HEK293 (cell line): ENCODE data around the gene GDPD3.

ENCODE experiments used
- FEZF1 ChIP-seq: fragments of 450-650 bp; formaldehyde crosslinking; IDR thresholded peaks from 2 replicates; pipeline ENCODE4 v1.5.1; 2016; ENCODE audit warnings: missing biosample characterization, missing genetic modification characterization
- TCF7L2 ChIP-seq: IDR thresholded peaks from 2 replicates; pipeline ENCODE4 v1.6.1; 2011; ENCODE audit warnings: low read depth, mild to moderate bottlenecking, inconsistent platforms, low read length, moderate library complexity, borderline replicate concordance
- ZNF112 ChIP-seq: fragments of 450-650 bp; formaldehyde crosslinking; IDR thresholded peaks from 2 replicates; pipeline ENCODE4 v1.5.0; 2017; ENCODE audit warnings: missing biosample characterization, missing genetic modification characterization
- ZNF138 ChIP-seq: fragments of 450-650 bp; formaldehyde crosslinking; IDR thresholded peaks from 2 replicates; pipeline ENCODE4 v1.5.1; 2016; ENCODE audit warnings: missing biosample characterization, missing genetic modification characterization, borderline replicate concordance
- ZNF146 ChIP-seq: fragments of 450-650 bp; formaldehyde crosslinking; IDR thresholded peaks from 2 replicates; pipeline ENCODE4 v1.5.1; 2016; ENCODE audit warnings: missing biosample characterization, missing genetic modification characterization
- ZNF157 ChIP-seq: fragments of 450-650 bp; formaldehyde crosslinking; IDR thresholded peaks from 2 replicates; pipeline ENCODE4 v1.5.1; 2016; ENCODE audit warnings: missing biosample characterization, missing genetic modification characterization
- ZNF335 ChIP-seq: fragments of 450-650 bp; formaldehyde crosslinking; conservative IDR thresholded peaks from 2 replicates; pipeline ENCODE4 v1.5.1; 2016; ENCODE audit warnings: missing biosample characterization, missing genetic modification characterization
- ZNF426 ChIP-seq: fragments of 450-650 bp; formaldehyde crosslinking; IDR thresholded peaks from 2 replicates; pipeline ENCODE4 v1.5.1; 2017; ENCODE audit warnings: missing biosample characterization, missing genetic modification characterization, mild to moderate bottlenecking, inconsistent platforms, moderate library complexity
- ZNF501 ChIP-seq: fragments of 450-650 bp; formaldehyde crosslinking; IDR thresholded peaks from 2 replicates; pipeline ENCODE4 v1.5.1; 2016; ENCODE audit warnings: missing biosample characterization, missing genetic modification characterization
- ZNF600 ChIP-seq: fragments of 450-650 bp; formaldehyde crosslinking; IDR thresholded peaks from 2 replicates; pipeline ENCODE4 v1.5.1; 2016; ENCODE audit warnings: missing biosample characterization, missing genetic modification characterization
- ZNF610 ChIP-seq: fragments of 450-650 bp; formaldehyde crosslinking; IDR thresholded peaks from 2 replicates; pipeline ENCODE4 v1.5.1; 2016; ENCODE audit warnings: missing biosample characterization, missing genetic modification characterization, borderline replicate concordance
- ZNF776 ChIP-seq: fragments of 450-650 bp; formaldehyde crosslinking; IDR thresholded peaks from 2 replicates; pipeline ENCODE4 v1.5.0; 2017; ENCODE audit warnings: missing biosample characterization, missing genetic modification characterization, borderline replicate concordance
- TF ChIP-seq, protein P1 (sequence below): fragments of 450-650 bp; formaldehyde crosslinking; IDR thresholded peaks from 2 replicates; pipeline ENCODE4 v1.5.0; 2017; ENCODE audit warnings: missing biosample characterization, missing genetic modification characterization, borderline replicate concordance
- TF ChIP-seq, protein P2 (sequence below): fragments of 450-650 bp; formaldehyde crosslinking; IDR thresholded peaks from 2 replicates; pipeline ENCODE4 v1.5.1; 2016; ENCODE audit warnings: missing biosample characterization, missing genetic modification characterization
- TF ChIP-seq, protein P3 (sequence below): fragments of 450-650 bp; formaldehyde crosslinking; conservative IDR thresholded peaks from 2 replicates; pipeline ENCODE4 v1.5.1; 2016; ENCODE audit warnings: low read depth, missing biosample characterization, missing genetic modification characterization
- TF ChIP-seq, protein P4 (sequence below): fragments of 450-650 bp; formaldehyde crosslinking; IDR thresholded peaks from 2 replicates; pipeline ENCODE4; 2016; ENCODE audit warnings: missing biosample characterization, missing genetic modification characterization
- TF ChIP-seq, protein P5 (sequence below): fragments of 450-650 bp; formaldehyde crosslinking; IDR thresholded peaks from 2 replicates; pipeline ENCODE4 v1.5.1; 2016; ENCODE audit warnings: missing biosample characterization, missing genetic modification characterization
- TF ChIP-seq, protein P6 (sequence below): fragments of 450-650 bp; IDR thresholded peaks from 2 replicates; pipeline ENCODE4 v1.5.1; 2018; ENCODE audit warnings: missing biosample characterization, missing genetic modification characterization
- TF ChIP-seq, protein P7 (sequence below): fragments of 450-650 bp; formaldehyde crosslinking; IDR thresholded peaks from 2 replicates; pipeline ENCODE4 v1.5.1; 2016; ENCODE audit warnings: missing biosample characterization, missing genetic modification characterization, borderline replicate concordance
- TF ChIP-seq, protein P8 (sequence below): IDR thresholded peaks from 2 replicates; pipeline ENCODE4 v1.6.1; 2011; ENCODE audit warnings: mild to moderate bottlenecking, low read depth, low read length, borderline replicate concordance

GDPD3 gene

DNA sequence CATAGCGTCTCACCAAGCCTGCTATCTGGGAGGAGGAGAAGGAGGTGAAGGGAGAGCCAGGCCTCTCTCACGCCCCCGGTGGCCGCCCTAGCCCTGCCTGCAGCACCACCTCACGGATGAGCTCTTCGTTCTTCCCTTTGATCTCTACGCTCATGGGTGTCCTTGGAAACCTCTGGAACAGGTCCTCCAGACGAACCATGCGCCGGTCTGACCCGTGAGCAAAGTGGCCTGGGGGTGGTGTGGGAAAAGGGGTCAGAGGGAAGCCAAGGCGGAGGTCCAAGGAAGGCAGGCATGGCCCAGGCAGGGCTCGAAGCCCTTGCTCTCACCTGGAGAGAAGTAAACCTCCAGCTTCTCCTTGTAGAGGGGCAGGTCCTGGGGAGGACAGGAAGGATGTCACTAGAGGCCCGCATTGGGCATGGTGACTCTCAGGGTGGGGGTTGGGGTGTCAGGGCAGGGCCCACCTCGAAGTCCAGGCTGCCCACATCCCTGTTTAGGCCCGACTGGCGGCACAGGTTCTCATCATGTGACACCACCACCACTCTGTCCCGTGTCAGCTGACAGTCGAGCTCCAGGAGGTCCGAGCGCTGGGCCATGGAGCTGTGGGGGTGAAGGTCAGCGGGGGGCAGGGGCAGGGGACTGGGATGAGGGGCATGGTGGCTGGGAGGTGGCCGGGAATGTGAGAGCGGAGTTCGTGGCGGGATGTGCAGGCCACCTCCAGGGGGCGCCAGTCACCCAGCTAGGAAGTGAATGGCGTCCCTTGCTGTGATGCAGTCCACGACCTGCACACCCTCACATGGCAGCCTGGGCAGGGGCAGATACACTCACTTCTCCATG is 923 bp downstream of the GDPD3 start (continued):
- TF ChIP-seq ZNF426 (tag by site-specific recombination) = no peak
- TF ChIP-seq ZNF335 (tag by site-specific recombination) = no peak
- TF ChIP-seq ZNF157 (tag by site-specific recombination) = no peak
- TF ChIP-seq TCF7L2 = peak; percentile 51; the same call in 1 of the 2 replicates
- TF ChIP-seq FEZF1 (tag by site-specific recombination) = no peak
- TF ChIP-seq ZNF112 (tag by site-specific recombination) = no peak
- TF ChIP-seq ZNF138 = no peak
- TF ChIP-seq ZNF600 (tag by site-specific recombination) = no peak
- no peak for TF ChIP-seq ZNF146 (tag by site-specific recombination)
- no peak for TF ChIP-seq ZNF610
- TF ChIP-seq, protein P1, sequence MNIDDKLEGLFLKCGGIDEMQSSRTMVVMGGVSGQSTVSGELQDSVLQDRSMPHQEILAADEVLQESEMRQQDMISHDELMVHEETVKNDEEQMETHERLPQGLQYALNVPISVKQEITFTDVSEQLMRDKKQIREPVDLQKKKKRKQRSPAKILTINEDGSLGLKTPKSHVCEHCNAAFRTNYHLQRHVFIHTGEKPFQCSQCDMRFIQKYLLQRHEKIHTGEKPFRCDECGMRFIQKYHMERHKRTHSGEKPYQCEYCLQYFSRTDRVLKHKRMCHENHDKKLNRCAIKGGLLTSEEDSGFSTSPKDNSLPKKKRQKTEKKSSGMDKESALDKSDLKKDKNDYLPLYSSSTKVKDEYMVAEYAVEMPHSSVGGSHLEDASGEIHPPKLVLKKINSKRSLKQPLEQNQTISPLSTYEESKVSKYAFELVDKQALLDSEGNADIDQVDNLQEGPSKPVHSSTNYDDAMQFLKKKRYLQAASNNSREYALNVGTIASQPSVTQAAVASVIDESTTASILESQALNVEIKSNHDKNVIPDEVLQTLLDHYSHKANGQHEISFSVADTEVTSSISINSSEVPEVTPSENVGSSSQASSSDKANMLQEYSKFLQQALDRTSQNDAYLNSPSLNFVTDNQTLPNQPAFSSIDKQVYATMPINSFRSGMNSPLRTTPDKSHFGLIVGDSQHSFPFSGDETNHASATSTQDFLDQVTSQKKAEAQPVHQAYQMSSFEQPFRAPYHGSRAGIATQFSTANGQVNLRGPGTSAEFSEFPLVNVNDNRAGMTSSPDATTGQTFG (tag by site-specific recombination) = no peak
- TF ChIP-seq, protein P2, sequence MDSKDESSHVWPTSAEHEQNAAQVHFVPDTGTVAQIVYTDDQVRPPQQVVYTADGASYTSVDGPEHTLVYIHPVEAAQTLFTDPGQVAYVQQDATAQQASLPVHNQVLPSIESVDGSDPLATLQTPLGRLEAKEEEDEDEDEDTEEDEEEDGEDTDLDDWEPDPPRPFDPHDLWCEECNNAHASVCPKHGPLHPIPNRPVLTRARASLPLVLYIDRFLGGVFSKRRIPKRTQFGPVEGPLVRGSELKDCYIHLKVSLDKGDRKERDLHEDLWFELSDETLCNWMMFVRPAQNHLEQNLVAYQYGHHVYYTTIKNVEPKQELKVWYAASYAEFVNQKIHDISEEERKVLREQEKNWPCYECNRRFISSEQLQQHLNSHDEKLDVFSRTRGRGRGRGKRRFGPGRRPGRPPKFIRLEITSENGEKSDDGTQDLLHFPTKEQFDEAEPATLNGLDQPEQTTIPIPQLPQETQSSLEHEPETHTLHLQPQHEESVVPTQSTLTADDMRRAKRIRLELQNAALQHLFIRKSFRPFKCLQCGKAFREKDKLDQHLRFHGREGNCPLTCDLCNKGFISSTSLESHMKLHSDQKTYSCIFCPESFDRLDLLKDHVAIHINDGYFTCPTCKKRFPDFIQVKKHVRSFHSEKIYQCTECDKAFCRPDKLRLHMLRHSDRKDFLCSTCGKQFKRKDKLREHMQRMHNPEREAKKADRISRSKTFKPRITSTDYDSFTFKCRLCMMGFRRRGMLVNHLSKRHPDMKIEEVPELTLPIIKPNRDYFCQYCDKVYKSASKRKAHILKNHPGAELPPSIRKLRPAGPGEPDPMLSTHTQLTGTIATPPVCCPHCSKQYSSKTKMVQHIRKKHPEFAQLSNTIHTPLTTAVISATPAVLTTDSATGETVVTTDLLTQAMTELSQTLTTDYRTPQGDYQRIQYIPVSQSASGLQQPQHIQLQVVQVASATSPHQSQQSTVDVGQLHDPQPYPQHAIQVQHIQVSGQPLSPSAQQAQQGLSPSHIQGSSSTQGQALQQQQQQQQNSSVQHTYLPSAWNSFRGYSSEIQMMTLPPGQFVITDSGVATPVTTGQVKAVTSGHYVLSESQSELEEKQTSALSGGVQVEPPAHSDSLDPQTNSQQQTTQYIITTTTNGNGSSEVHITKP (tag by site-specific recombination) = no peak
- TF ChIP-seq, protein P3, sequence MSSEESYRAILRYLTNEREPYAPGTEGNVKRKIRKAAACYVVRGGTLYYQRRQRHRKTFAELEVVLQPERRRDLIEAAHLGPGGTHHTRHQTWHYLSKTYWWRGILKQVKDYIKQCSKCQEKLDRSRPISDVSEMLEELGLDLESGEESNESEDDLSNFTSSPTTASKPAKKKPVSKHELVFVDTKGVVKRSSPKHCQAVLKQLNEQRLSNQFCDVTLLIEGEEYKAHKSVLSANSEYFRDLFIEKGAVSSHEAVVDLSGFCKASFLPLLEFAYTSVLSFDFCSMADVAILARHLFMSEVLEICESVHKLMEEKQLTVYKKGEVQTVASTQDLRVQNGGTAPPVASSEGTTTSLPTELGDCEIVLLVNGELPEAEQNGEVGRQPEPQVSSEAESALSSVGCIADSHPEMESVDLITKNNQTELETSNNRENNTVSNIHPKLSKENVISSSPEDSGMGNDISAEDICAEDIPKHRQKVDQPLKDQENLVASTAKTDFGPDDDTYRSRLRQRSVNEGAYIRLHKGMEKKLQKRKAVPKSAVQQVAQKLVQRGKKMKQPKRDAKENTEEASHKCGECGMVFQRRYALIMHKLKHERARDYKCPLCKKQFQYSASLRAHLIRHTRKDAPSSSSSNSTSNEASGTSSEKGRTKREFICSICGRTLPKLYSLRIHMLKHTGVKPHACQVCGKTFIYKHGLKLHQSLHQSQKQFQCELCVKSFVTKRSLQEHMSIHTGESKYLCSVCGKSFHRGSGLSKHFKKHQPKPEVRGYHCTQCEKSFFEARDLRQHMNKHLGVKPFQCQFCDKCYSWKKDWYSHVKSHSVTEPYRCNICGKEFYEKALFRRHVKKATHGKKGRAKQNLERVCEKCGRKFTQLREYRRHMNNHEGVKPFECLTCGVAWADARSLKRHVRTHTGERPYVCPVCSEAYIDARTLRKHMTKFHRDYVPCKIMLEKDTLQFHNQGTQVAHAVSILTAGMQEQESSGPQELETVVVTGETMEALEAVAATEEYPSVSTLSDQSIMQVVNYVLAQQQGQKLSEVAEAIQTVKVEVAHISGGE (tag by site-specific recombination) = no peak
- TF ChIP-seq, protein P4, sequence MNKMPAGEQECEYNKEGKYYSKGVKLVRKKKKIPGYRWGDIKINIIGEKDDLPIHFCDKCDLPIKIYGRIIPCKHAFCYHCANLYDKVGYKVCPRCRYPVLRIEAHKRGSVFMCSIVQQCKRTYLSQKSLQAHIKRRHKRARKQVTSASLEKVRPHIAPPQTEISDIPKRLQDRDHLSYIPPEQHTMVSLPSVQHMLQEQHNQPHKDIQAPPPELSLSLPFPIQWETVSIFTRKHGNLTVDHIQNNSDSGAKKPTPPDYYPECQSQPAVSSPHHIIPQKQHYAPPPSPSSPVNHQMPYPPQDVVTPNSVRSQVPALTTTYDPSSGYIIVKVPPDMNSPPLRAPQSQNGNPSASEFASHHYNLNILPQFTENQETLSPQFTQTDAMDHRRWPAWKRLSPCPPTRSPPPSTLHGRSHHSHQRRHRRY (tag by site-specific recombination) = no peak
- TF ChIP-seq, protein P5, sequence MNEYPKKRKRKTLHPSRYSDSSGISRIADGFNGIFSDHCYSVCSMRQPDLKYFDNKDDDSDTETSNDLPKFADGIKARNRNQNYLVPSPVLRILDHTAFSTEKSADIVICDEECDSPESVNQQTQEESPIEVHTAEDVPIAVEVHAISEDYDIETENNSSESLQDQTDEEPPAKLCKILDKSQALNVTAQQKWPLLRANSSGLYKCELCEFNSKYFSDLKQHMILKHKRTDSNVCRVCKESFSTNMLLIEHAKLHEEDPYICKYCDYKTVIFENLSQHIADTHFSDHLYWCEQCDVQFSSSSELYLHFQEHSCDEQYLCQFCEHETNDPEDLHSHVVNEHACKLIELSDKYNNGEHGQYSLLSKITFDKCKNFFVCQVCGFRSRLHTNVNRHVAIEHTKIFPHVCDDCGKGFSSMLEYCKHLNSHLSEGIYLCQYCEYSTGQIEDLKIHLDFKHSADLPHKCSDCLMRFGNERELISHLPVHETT (tag by site-specific recombination) = peak; percentile 47; the same call in 1 of the 2 replicates
- TF ChIP-seq, protein P6, sequence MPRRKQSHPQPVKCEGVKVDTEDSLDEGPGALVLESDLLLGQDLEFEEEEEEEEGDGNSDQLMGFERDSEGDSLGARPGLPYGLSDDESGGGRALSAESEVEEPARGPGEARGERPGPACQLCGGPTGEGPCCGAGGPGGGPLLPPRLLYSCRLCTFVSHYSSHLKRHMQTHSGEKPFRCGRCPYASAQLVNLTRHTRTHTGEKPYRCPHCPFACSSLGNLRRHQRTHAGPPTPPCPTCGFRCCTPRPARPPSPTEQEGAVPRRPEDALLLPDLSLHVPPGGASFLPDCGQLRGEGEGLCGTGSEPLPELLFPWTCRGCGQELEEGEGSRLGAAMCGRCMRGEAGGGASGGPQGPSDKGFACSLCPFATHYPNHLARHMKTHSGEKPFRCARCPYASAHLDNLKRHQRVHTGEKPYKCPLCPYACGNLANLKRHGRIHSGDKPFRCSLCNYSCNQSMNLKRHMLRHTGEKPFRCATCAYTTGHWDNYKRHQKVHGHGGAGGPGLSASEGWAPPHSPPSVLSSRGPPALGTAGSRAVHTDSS (tag by site-specific recombination) = no peak
- no peak for TF ChIP-seq ZNF501 (tag by site-specific recombination)
- TF ChIP-seq, protein P7, sequence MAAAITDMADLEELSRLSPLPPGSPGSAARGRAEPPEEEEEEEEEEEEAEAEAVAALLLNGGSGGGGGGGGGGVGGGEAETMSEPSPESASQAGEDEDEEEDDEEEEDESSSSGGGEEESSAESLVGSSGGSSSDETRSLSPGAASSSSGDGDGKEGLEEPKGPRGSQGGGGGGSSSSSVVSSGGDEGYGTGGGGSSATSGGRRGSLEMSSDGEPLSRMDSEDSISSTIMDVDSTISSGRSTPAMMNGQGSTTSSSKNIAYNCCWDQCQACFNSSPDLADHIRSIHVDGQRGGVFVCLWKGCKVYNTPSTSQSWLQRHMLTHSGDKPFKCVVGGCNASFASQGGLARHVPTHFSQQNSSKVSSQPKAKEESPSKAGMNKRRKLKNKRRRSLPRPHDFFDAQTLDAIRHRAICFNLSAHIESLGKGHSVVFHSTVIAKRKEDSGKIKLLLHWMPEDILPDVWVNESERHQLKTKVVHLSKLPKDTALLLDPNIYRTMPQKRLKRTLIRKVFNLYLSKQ (tag by site-specific recombination) = no peak
- TF ChIP-seq, protein P8, sequence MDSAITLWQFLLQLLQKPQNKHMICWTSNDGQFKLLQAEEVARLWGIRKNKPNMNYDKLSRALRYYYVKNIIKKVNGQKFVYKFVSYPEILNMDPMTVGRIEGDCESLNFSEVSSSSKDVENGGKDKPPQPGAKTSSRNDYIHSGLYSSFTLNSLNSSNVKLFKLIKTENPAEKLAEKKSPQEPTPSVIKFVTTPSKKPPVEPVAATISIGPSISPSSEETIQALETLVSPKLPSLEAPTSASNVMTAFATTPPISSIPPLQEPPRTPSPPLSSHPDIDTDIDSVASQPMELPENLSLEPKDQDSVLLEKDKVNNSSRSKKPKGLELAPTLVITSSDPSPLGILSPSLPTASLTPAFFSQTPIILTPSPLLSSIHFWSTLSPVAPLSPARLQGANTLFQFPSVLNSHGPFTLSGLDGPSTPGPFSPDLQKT = no peak
- TF ChIP-seq ZNF776 (tag by site-specific recombination) = no peak
